Ovary (tissue), 9 donors: Measurements from ENCODE around the gene UBE2C. TPM values are rescaled to one million over a fixed set of nuclear protein-coding genes. Genes with fewer than 3 reads are reported as not detected.
A peak's percentile ranks its signal among the peaks of the same experiment; 100 is the strongest.

ENCODE experiments used
- DNase-seq, 5 donors: peaks; one replicate each; pipeline ENCODE4 v3.0.0-alpha.2; 2019 to 2020
- H3K27ac ChIP-seq, 2 donors: fragments of 200-600 bp; one replicate each; pipeline versions ENCODE4 v1.5.1 to v1.8.0; 2019 to 2022
- H3K27me3 ChIP-seq: fragments of 200-600 bp; one replicate; pipeline ENCODE4 v1.8.0; 2022
- H3K36me3 ChIP-seq: fragments of 200-600 bp; sonication (generic); one replicate; pipeline ENCODE4 v1.5.1; 2019
- H3K4me1 ChIP-seq: one replicate; pipeline ENCODE4 v1.8.1; 2013; ENCODE audit warnings: mild to moderate bottlenecking, moderate library complexity; ENCODE audit not compliant: insufficient read depth
- H3K4me3 ChIP-seq: fragments of 200-600 bp; sonication (generic); one replicate; pipeline ENCODE4 v1.5.1; 2017
- H3K9me3 ChIP-seq, 2 donors: fragments of 200-600 bp in 1 of 2; sonication (generic) in 1 of 2; one replicate each; pipeline versions ENCODE4 v1.5.1 to v1.8.1; 2013 to 2019; ENCODE audit warnings: mild to moderate bottlenecking in 1 of 2, moderate library complexity in 1 of 2
- EP300 ChIP-seq: sonication (generic); formaldehyde crosslinking; IDR thresholded peaks from one replicate; pipeline ENCODE4 v1.6.1; 2017; ENCODE audit warnings: antibody characterized with exemption
- POLR2A ChIP-seq: fragments of 450-650 bp; IDR thresholded peaks from one replicate; pipeline ENCODE4 v1.6.1; 2017; ENCODE audit warnings: antibody characterized with exemption, mild to moderate bottlenecking, moderate library complexity
- WGBS, 3 donors: extraction: QIAGEN DNeasy Blood & Tissue Kit in 1 of 3; methylation state at CpG; one replicate each; pipeline versions ENCODE4 v1.1.5 to v1.1.7; 2013 to 2017; 5-methylcytosine and 5-hydroxymethylcytosine counted together
- intact Hi-C, 4 donors: fragments of 100-400 bp; cut with DNase I; formaldehyde crosslinking; loops; one replicate each; pipeline versions ENCODE4 v1.11.0 to v1.15.1; 2022 to 2023
- polyA plus RNA-seq, 2 donors: library from polyadenylated mRNA; stranded (reverse); fragments of 200-250 nt in 1 of 2; fragments of 350-450 nt in 1 of 2; fragmentation: Illumina TruSeq in 1 of 2; extraction: RNeasy Lipid Tissue Mini Kit (QIAGEN cat#74804) in 1 of 2; gene quantifications; one replicate each; pipeline ENCODE4 v1.2.3, GENCODE V29; 2013 to 2014
- total RNA-seq, 7 donors: library from RNA; depleted of rRNA in 2 of 7; stranded (reverse); fragments of >200 nt in 2 of 7; fragmentation: NEBNext Ultra II Directional in 3 of 7; extraction: Animal tissue kit (Norgen Biotek cat#: 25700) in 3 of 7; gene quantifications; one replicate each; pipeline versions ENCODE4 v1.1.0 to v1.2.4, GENCODE V29; 2016 to 2023
- TF ChIP-seq, protein P1 (sequence below), 3 donors: fragments of 450-650 bp in 2 of 3; fragments of 200-600 bp in 1 of 3; IDR thresholded peaks; one replicate each; pipeline versions ENCODE4 v1.5.1 to v1.8.0; 2016 to 2022; ENCODE audit warnings: antibody characterized with exemption in 3 of 3, mild to moderate bottlenecking in 1 of 3
- donor health status: DM: no; HTN: no; CAD: no; lungs with moderate emphysema.
- donor health status: DM: no; HTN: no; CAD: no.
- donor health status: Bipolar disorder and iron deficiency.
- donor health status: DM: yes; HTN: yes; CAD: no.
- donor health status: DM: no; HTN: no; CAD: no.
- donor health status: DM: yes; HTN: yes; CAD: no.

The UBE2C gene
- total and polyA plus RNA-seq, 9 donors: 0.69 to 5.6 (median 1.6) TPM; not detected in 3

DNA sequence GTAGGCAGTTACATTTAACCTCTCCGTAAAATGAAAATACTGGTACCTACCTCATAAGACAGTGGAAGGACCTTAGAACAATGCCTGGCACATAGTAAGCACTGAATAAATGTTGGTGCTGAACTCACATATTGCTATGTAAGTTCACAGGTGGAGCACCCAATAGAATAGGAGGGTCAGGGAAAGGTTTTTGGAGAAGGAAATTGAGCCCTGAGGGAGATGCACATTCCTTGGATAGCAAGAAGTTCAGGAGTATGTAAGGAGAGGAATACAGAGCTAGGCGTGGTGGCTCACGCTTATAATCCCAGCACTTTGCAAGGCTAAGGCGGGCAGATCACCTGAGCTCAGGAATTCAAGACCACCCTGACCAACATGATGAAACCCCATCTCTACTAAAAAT, 7.0 kb downstream of the UBE2C start:
- intact Hi-C loops: no loop called here
- Histone ChIP-seq H3K36me3 (no peaks in the 10 kb centered on the region), H3K27me3 (no peaks in the 10 kb centered on the region), H3K4me1 (peaks cover 9% of the 10 kb centered on the region), H3K9me3 (no peaks in the 10 kb centered on the region), H3K4me3 (no peak overlapping the region), H3K27ac (no peak overlapping the region)
- TF ChIP-seq EP300: no peak
- TF ChIP-seq, protein P1, sequence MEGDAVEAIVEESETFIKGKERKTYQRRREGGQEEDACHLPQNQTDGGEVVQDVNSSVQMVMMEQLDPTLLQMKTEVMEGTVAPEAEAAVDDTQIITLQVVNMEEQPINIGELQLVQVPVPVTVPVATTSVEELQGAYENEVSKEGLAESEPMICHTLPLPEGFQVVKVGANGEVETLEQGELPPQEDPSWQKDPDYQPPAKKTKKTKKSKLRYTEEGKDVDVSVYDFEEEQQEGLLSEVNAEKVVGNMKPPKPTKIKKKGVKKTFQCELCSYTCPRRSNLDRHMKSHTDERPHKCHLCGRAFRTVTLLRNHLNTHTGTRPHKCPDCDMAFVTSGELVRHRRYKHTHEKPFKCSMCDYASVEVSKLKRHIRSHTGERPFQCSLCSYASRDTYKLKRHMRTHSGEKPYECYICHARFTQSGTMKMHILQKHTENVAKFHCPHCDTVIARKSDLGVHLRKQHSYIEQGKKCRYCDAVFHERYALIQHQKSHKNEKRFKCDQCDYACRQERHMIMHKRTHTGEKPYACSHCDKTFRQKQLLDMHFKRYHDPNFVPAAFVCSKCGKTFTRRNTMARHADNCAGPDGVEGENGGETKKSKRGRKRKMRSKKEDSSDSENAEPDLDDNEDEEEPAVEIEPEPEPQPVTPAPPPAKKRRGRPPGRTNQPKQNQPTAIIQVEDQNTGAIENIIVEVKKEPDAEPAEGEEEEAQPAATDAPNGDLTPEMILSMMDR (IDR thresholded peaks at IDR 0.05): no peak
- no peak for TF ChIP-seq POLR2A
- WGBS, 3 donors: 96 to 99% (median 96%) methylated on average over 4 of the region's 4 CpGs
- DNase-seq: no peak

DNA sequence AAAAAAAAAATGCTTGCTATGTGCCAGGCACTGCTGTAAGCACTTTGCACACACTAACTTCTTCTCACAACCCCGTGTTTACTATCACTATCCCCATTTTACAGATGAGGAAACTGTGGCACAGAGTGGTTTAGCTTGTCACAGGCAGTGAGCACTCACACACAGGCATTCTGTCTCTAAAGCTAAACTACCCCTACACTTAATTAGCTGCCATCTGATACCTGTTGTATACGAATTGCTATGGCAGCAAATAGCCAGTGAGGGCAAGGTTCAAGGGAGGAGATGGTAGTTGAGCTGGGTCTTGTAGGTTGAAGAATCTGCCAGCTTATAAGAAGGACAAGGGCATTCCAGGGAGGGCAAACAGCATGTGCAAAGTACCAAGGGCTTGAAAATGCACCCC, 9.5 kb downstream of the UBE2C start:
- TF ChIP-seq, protein P1 (IDR thresholded peaks at IDR 0.05): no peak
- TF ChIP-seq POLR2A (no peak), EP300 (no peak)

DNA sequence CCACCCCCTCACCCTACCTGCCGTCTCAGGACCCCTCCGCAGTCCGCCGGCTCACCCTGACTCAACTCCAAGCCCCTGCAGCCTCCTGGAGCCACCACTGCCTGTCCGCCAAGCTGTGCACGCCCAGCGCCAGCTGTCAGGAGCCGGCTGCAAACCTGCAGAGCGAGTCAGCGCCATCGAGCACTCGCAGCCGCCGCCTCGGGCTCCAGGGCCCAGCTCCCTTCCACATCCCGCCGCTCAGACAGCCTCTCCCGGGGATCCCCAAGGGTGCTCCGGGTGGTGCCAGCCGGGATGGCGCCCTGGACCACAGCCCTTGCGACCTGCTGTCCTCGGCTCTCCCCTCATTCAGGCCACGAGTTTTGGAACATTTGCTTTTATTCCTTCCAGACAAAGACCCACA, 10.4 kb downstream of the UBE2C start:
- TF ChIP-seq EP300 (no peak), POLR2A (no peak)
- TF ChIP-seq, protein P1 (IDR thresholded peaks at IDR 0.05): no peak
- no peak overlapping the region for H3K4me3 ChIP-seq
- WGBS, 3 donors: 2 to 11% (median 6%) methylated on average over 12 to 24 of the region's 24 CpGs
- peaks cover 14% of the 10 kb centered on the region for H3K4me1 ChIP-seq
- no peaks in the 10 kb centered on the region for H3K9me3 ChIP-seq
- no peak overlapping the region for H3K27ac ChIP-seq
- peak in 1 of 5 donors; percentile 58 for DNase-seq
- intact Hi-C loops: loop anchor here in 3 of 4 donors (5.0 to 10.0 kb wide), 3 partner anchors 129 to 142 kb away; no protein-coding TSS in a partner anchor
- no peaks in the 10 kb centered on the region for H3K27me3 ChIP-seq
- H3K36me3 ChIP-seq: no peaks in the 10 kb centered on the region

More for the DNA sequence above, 9.5 kb downstream of the UBE2C start:
- Histone ChIP-seq H3K36me3 (no peaks in the 10 kb centered on the region), H3K27me3 (no peaks in the 10 kb centered on the region), H3K4me3 (no peak overlapping the region), H3K9me3 (no peaks in the 10 kb centered on the region), H3K4me1 (peaks cover 12% of the 10 kb centered on the region), H3K27ac (no peak overlapping the region)
- intact Hi-C loops: loop anchor here in 3 of 4 donors (5.0 to 10.0 kb wide), 3 partner anchors 130 to 143 kb away; no protein-coding TSS in a partner anchor
- WGBS, 3 donors: 62 to 76% (median 70%) methylated on average over 2 of the region's 2 CpGs
- DNase-seq: no peak

DNA sequence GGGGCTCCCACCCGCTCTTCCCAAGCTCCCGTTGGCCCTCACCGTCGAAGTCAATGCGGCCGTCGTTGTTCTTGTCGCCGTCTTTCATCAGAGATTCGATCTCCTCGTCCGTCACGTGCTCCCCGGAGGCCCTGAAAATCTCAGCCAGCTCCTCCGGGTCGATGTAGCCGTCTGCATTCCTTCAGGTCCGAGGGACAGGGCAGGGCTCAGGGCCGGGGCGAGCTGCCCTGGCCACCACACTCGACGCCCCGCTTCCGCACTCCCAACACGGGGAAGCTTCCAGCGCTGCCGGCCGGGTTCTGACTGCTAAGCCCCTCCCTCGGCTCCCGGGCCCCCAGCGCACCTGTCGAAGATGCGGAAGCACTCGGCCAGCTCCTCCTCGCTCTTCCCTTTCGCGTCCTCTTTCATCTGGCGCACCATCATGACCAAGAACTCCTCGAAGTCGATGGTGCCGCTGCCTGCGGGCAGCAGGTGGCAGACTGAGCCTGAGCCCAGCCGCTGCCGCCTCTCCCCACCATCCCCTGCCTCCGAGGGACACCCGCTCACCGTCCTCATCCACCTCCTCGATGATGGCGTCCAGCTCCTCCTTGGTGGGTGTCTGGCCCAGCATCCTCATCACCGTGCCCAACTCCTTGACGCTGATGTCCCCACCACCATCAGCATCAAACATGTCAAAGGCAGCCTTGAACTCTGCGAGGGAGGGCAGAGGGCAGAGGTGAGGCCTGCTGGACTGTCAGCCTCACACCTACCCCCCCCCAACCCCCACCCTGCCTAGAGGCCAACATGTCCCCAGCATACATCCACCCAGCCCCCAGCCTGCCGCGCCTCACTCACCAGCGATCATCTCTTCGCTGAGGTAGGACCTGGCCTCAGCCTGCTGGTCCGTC, 11.7 kb downstream of the UBE2C start:
- peak; percentile 59 to 73 (median 65) for DNase-seq
- peaks cover 16% of the 10 kb centered on the region for H3K4me1 ChIP-seq

More for the DNA sequence above, 11.7 kb downstream of the UBE2C start:
- no peaks in the 10 kb centered on the region for H3K36me3 ChIP-seq
- intact Hi-C loops: loop anchor here in 3 of 4 donors (5.0 to 10.0 kb wide), 3 partner anchors 128 to 141 kb away; no protein-coding TSS in a partner anchor
- H3K27me3 ChIP-seq: no peaks in the 10 kb centered on the region
- H3K4me3 ChIP-seq: peak overlapping the region; percentile 1
- H3K9me3 ChIP-seq: no peaks in the 10 kb centered on the region
- TF ChIP-seq, protein P1 (IDR thresholded peaks at IDR 0.05): peak in 2 of 3 donors; percentile 37 to 50
- TF ChIP-seq EP300: no peak
- no peak overlapping the region for H3K27ac ChIP-seq
- 12 to 24% (median 15%) methylated on average over 55 to 57 of the region's 57 CpGs for WGBS, 3 donors
